ENCODE results near the gene INAFM1.

INAFM1 gene

GRCh38 chr19:47302249-47302648 lies 27.6 kb downstream of the INAFM1 start:
- Mint-ChIP-seq H3K9me3 (no peaks in the 10 kb centered on the region), H3K27me3 (peaks cover 15% of the 10 kb centered on the region)

GRCh38 chr19:47303966-47304365 lies 29.3 kb downstream of the INAFM1 start:
- no peaks in the 10 kb centered on the region for H3K36me3 Mint-ChIP-seq
- DNase-seq (ENCODE audit: low spot score in 2 of 2) (no peak), ATAC-seq (ENCODE audit: low read depth) (no peak)
- H3K4me1 Mint-ChIP-seq: peaks cover 20% of the 10 kb centered on the region
- no peak overlapping the region for H3K4me3 Mint-ChIP-seq
- no peaks in the 10 kb centered on the region for H3K9me3 Mint-ChIP-seq
- peaks cover 17% of the 10 kb centered on the region for H3K27me3 Mint-ChIP-seq
- H3K27ac Mint-ChIP-seq: no peak overlapping the region

More at GRCh38 chr19:47302249-47302648, 27.6 kb downstream of the INAFM1 start:
- no peak overlapping the region for H3K4me3 Mint-ChIP-seq
- H3K27ac Mint-ChIP-seq: peak overlapping the region; percentile 16
- no peak for DNase-seq (ENCODE audit: low spot score in 2 of 2)
- peak; percentile 65 for ATAC-seq (ENCODE audit: low read depth)
- H3K36me3 Mint-ChIP-seq: no peaks in the 10 kb centered on the region
- peaks cover 20% of the 10 kb centered on the region for H3K4me1 Mint-ChIP-seq

- DNase-seq (ENCODE audit: low spot score in 2 of 2): peak; percentile 38 to 48
- Mint-ChIP-seq H3K27ac (no peak overlapping the region), H3K27me3 (peaks cover 20% of the 10 kb centered on the region), H3K36me3 (no peaks in the 10 kb centered on the region), H3K4me1 (peaks cover 18% of the 10 kb centered on the region), H3K9me3 (no peaks in the 10 kb centered on the region), H3K4me3 (no peak overlapping the region)
- ATAC-seq (ENCODE audit: low read depth): peak; percentile 70
Observed at GRCh38 chr19:47305309-47305751, 30.6 kb downstream of the INAFM1 start.

GRCh38 chr19:47306303-47306702 lies 31.6 kb downstream of the INAFM1 start:
- Mint-ChIP-seq H3K36me3 (no peaks in the 10 kb centered on the region), H3K9me3 (no peaks in the 10 kb centered on the region), H3K4me3 (no peak overlapping the region), H3K4me1 (peaks cover 12% of the 10 kb centered on the region), H3K27me3 (peaks cover 16% of the 10 kb centered on the region), H3K27ac (no peak overlapping the region)
- ATAC-seq (ENCODE audit: low read depth): no peak
- no peak for DNase-seq (ENCODE audit: low spot score in 2 of 2)

GRCh38 chr19:47309038-47309437 lies 34.4 kb downstream of the INAFM1 start:
- DNase-seq (ENCODE audit: low spot score in 2 of 2): no peak
- Mint-ChIP-seq H3K4me1 (peaks cover 6% of the 10 kb centered on the region), H3K27ac (no peak overlapping the region), H3K9me3 (no peaks in the 10 kb centered on the region), H3K27me3 (peaks cover 18% of the 10 kb centered on the region), H3K4me3 (no peak overlapping the region), H3K36me3 (no peaks in the 10 kb centered on the region)
- no peak for ATAC-seq (ENCODE audit: low read depth)

GRCh38 chr19:47309608-47310007 lies 34.9 kb downstream of the INAFM1 start, which contains the start of gene C5AR1:
Gene C5AR1, plus strand, starts transcription at chr19:47309861. Its CDS starts 35 bp downstream, at chr19:47309896.
- Mint-ChIP-seq H3K27ac (no peak within 1 kb of the TSS), H3K9me3 (no peaks in the 10 kb centered on the region), H3K4me1 (peaks cover 6% of the 10 kb centered on the region), H3K36me3 (no peaks in the 10 kb centered on the region), H3K4me3 (no peak within 1 kb of the TSS), H3K27me3 (peaks cover 18% of the 10 kb centered on the region)
- ATAC-seq (ENCODE audit: low read depth): no peak
- no peak for DNase-seq (ENCODE audit: low spot score in 2 of 2)

- Mint-ChIP-seq H3K36me3 (no peaks in the 10 kb centered on the region), H3K27ac (no peak overlapping the region), H3K27me3 (peaks cover 16% of the 10 kb centered on the region), H3K4me3 (no peak overlapping the region), H3K9me3 (no peaks in the 10 kb centered on the region), H3K4me1 (peaks cover 4% of the 10 kb centered on the region)
- ATAC-seq (ENCODE audit: low read depth) (no peak), DNase-seq (ENCODE audit: low spot score in 2 of 2) (no peak)
Observed at GRCh38 chr19:47310323-47310722, 35.6 kb downstream of the INAFM1 start.

- ATAC-seq (ENCODE audit: low read depth) (no peak), DNase-seq (ENCODE audit: low spot score in 2 of 2) (no peak)
- Mint-ChIP-seq H3K4me3 (no peak overlapping the region), H3K27me3 (peaks cover 16% of the 10 kb centered on the region), H3K4me1 (peaks cover 3% of the 10 kb centered on the region), H3K9me3 (no peaks in the 10 kb centered on the region), H3K36me3 (no peaks in the 10 kb centered on the region), H3K27ac (no peak overlapping the region)
Observed at GRCh38 chr19:47310819-47311218, 36.1 kb downstream of the INAFM1 start.

GRCh38 chr19:47312366-47313006 lies 37.8 kb downstream of the INAFM1 start:
- peaks cover 3% of the 10 kb centered on the region for H3K4me1 Mint-ChIP-seq
- peaks cover 16% of the 10 kb centered on the region for H3K27me3 Mint-ChIP-seq
- no peak overlapping the region for H3K4me3 Mint-ChIP-seq
- H3K27ac Mint-ChIP-seq: no peak overlapping the region
- H3K9me3 Mint-ChIP-seq: no peaks in the 10 kb centered on the region
- ATAC-seq (ENCODE audit: low read depth) (no peak), DNase-seq (ENCODE audit: low spot score in 2 of 2) (no peak)
- no peaks in the 10 kb centered on the region for H3K36me3 Mint-ChIP-seq

GRCh38 chr19:47313754-47314295 lies 39.1 kb downstream of the INAFM1 start:
- ATAC-seq (ENCODE audit: low read depth): no peak
- Mint-ChIP-seq H3K27ac (no peak overlapping the region), H3K4me1 (peaks cover 3% of the 10 kb centered on the region), H3K36me3 (no peaks in the 10 kb centered on the region), H3K4me3 (no peak overlapping the region), H3K27me3 (peaks cover 16% of the 10 kb centered on the region), H3K9me3 (no peaks in the 10 kb centered on the region)
- no peak for DNase-seq (ENCODE audit: low spot score in 2 of 2)

- H3K4me1 Mint-ChIP-seq: no peaks in the 10 kb centered on the region
- peaks cover 15% of the 10 kb centered on the region for H3K27me3 Mint-ChIP-seq
- no peaks in the 10 kb centered on the region for H3K36me3 Mint-ChIP-seq
- H3K27ac Mint-ChIP-seq: no peak overlapping the region
- DNase-seq (ENCODE audit: low spot score in 2 of 2): no peak
- ATAC-seq (ENCODE audit: low read depth): peak; percentile 41
- no peak overlapping the region for H3K4me3 Mint-ChIP-seq
- no peaks in the 10 kb centered on the region for H3K9me3 Mint-ChIP-seq
Observed at GRCh38 chr19:47315125-47315821, 40.6 kb downstream of the INAFM1 start.

GRCh38 chr19:47316513-47316912 lies 41.8 kb downstream of the INAFM1 start:
- no peaks in the 10 kb centered on the region for H3K36me3 Mint-ChIP-seq

GRCh38 chr19:47319923-47320871 lies 45.5 kb downstream of the INAFM1 start:
- Mint-ChIP-seq H3K4me3 (no peak overlapping the region), H3K27ac (no peak overlapping the region), H3K4me1 (peaks cover 2% of the 10 kb centered on the region), H3K9me3 (peaks cover 1% of the 10 kb centered on the region), H3K36me3 (no peaks in the 10 kb centered on the region), H3K27me3 (peaks cover 22% of the 10 kb centered on the region)
- ATAC-seq (ENCODE audit: low read depth): no peak
- DNase-seq (ENCODE audit: low spot score in 2 of 2): no peak

More at GRCh38 chr19:47316513-47316912, 41.8 kb downstream of the INAFM1 start:
- Mint-ChIP-seq H3K27me3 (peaks cover 18% of the 10 kb centered on the region), H3K27ac (no peak overlapping the region), H3K4me3 (no peak overlapping the region), H3K9me3 (no peaks in the 10 kb centered on the region), H3K4me1 (no peaks in the 10 kb centered on the region)
- DNase-seq (ENCODE audit: low spot score in 2 of 2) (no peak), ATAC-seq (ENCODE audit: low read depth) (no peak)

Measured in memory B cell (primary cell).